Measurements from ENCODE around the gene OR51F2. TPM values are rescaled to one million over a fixed set of nuclear protein-coding genes. Genes with fewer than 3 reads are reported as not detected.
A peak's percentile ranks its signal among the peaks of the same experiment; 100 is the strongest.

The OR51F2 gene
- total and polyA plus RNA-seq, 8 donors = not detected

DNA sequence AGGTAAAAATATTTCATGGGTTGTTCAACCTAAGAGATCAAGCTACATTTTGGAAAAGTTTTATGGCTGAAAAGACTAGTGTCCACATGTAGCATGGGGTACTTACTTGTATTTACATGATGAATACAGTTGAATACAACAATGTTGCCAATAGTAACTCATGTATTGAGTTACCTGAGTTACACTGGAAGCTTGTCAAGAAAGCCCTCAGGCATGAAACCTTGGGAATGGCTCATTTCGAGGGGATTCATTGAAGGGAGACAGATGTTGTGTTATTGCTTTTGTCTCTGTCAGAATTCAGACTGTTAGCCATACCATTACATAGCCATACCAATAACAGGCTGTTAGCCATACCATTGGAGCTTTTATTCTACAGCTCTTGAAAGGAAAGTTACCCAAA lies 9.2 kb downstream of the OR51F2 start:
- Histone ChIP-seq H3K4me3 (no peak overlapping the region), H3K27me3 (no peaks in the 10 kb centered on the region), H3K4me1 (peaks cover 0 to 6% (median 0%) of the 10 kb centered on the region in 4 donors), H3K27ac (no peak overlapping the region), H3K9me3 (no peaks in the 10 kb centered on the region), H3K36me3 (no peaks in the 10 kb centered on the region)
- no peak for DNase-seq
- no peak for TF ChIP-seq EP300 (IDR thresholded peaks at IDR 0.05)
- TF ChIP-seq POLR2AphosphoS5 (IDR thresholded peaks at IDR 0.05) = no peak
- no peak for TF ChIP-seq POLR2A (IDR thresholded peaks at IDR 0.05)
- TF ChIP-seq, protein P1, sequence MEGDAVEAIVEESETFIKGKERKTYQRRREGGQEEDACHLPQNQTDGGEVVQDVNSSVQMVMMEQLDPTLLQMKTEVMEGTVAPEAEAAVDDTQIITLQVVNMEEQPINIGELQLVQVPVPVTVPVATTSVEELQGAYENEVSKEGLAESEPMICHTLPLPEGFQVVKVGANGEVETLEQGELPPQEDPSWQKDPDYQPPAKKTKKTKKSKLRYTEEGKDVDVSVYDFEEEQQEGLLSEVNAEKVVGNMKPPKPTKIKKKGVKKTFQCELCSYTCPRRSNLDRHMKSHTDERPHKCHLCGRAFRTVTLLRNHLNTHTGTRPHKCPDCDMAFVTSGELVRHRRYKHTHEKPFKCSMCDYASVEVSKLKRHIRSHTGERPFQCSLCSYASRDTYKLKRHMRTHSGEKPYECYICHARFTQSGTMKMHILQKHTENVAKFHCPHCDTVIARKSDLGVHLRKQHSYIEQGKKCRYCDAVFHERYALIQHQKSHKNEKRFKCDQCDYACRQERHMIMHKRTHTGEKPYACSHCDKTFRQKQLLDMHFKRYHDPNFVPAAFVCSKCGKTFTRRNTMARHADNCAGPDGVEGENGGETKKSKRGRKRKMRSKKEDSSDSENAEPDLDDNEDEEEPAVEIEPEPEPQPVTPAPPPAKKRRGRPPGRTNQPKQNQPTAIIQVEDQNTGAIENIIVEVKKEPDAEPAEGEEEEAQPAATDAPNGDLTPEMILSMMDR (IDR thresholded peaks at IDR 0.05) = no peak
- intact Hi-C loops (cut with DNase I; ENCODE audit: low total_unique reads) = no loop called here
- WGBS, 5 donors = 57 to 82% (median 73%) methylated on average over 1 of the region's 1 CpG

DNA sequence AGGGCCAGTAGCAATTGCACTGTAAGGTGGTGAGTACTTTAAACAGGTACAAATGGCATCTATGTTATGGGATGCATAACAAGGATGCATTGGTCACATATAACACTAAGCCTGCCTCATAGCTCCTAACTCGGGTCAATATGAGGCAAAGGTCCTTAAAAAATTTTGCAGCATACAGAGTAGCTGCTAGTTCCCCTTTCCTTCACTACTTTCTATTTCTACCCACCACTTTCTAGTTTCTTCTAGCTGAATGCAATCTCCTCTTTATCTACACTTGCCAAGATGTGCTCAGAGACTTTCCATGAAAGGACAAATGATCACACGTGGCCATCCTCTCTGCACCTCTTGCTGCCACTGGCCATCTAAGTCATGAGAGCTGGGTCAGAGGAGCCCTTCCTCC lies 9.8 kb downstream of the OR51F2 start:
- H3K4me1 ChIP-seq = peaks cover 0 to 5% (median 0%) of the 10 kb centered on the region in 4 donors
- TF ChIP-seq EP300 (IDR thresholded peaks at IDR 0.05) (no peak), POLR2A (IDR thresholded peaks at IDR 0.05) (no peak), POLR2AphosphoS5 (IDR thresholded peaks at IDR 0.05) (no peak)
- TF ChIP-seq, protein P1 (IDR thresholded peaks at IDR 0.05) = no peak
- WGBS, 5 donors = 60 to 74% (median 67%) methylated on average over 2 of the region's 2 CpGs
- no peak for DNase-seq
- H3K36me3 ChIP-seq = no peaks in the 10 kb centered on the region
- no peaks in the 10 kb centered on the region for H3K9me3 ChIP-seq
- H3K27me3 ChIP-seq = no peaks in the 10 kb centered on the region
- intact Hi-C loops (cut with DNase I; ENCODE audit: low total_unique reads) = no loop called here
- no peak overlapping the region for H3K4me3 ChIP-seq
- no peak overlapping the region for H3K27ac ChIP-seq

DNA sequence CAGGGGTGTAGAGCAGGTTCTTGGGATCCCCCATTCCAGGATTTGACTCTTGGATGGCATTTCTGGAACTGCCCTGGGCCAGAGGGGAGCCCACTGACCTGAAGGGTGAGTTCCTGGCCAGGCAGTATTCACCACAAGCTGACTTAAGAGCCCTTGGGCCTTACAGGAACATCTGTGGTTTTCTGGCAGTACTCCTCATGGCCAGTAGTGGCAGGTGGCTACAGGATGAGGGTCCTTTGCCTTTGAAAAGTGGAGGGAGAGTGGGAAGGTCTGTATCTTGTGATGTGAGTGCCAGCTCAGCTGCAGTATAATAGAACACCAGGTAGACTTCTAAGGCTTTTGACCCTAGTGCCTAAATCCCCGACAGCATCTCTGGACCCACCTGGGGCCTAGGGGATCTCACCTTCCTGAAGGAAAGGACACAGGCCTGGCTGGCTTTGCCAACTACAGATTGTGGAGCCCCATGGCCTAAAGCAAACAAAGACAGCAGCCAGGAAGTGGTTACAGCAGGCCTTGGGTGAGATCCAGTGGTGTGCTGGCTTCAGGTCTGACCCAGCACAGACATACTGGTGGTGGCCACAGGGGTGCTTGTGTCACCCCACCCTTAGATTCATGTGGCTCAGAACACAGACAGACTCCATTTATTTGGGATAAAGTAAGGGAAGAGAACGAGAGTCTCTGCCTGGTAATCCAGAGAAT lies 18.9 kb downstream of the OR51F2 start:
- Histone ChIP-seq H3K36me3 (no peaks in the 10 kb centered on the region), H3K27me3 (no peaks in the 10 kb centered on the region), H3K9me3 (no peaks in the 10 kb centered on the region), H3K4me3 (no peak overlapping the region), H3K4me1 (no peaks in the 10 kb centered on the region), H3K27ac (no peak overlapping the region)
- intact Hi-C loops (cut with DNase I; ENCODE audit: low total_unique reads) = no loop called here
- peak in 1 of 2 donors; percentile 44 for DNase-seq
- TF ChIP-seq POLR2AphosphoS5 (IDR thresholded peaks at IDR 0.05) = no peak
- TF ChIP-seq POLR2A (IDR thresholded peaks at IDR 0.05) = no peak
- TF ChIP-seq, protein P1 (IDR thresholded peaks at IDR 0.05) = no peak
- TF ChIP-seq EP300 (IDR thresholded peaks at IDR 0.05) = no peak
- 66 to 83% (median 79%) methylated on average over 2 of the region's 2 CpGs for WGBS, 5 donors

DNA sequence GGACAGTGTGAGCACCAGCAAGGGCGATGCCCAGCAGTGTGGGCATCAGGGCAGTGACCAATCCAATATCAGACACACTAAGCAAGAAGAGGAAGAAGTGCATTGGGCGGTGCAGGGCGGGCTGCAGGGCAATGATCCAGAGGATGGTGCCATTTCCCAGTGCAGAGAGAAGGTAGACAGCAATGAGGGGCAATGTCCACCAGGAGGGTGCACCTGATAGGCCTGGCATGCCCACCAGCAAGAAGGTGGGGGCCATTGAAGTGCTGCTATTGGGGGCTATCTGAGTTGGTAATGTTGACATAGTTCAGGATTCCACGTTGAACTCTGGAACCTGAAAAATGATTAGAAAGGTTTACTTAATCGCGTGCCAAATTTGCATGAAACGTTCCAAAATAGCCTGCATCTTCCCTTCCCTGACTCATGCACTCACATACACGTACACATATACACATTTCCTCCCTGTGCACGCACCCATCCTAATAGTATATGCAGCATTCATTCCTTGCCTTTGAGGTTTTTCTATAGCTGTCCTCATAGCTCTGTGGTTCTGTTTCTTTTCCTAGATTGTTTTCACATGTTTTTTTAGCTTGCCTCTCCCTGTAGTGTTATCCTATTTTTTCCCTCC lies 27.9 kb downstream of the OR51F2 start, which contains the start of gene OR51S1:
OR51S1 (minus strand) TSS at position 301 of the 625 bp plus-strand sequence; CDS start at position 301, 0 bp downstream.
- TF ChIP-seq, protein P1 (IDR thresholded peaks at IDR 0.05) = no peak
- TF ChIP-seq EP300 (IDR thresholded peaks at IDR 0.05) (no peak), POLR2AphosphoS5 (IDR thresholded peaks at IDR 0.05) (no peak), POLR2A (IDR thresholded peaks at IDR 0.05) (no peak)
- Histone ChIP-seq H3K27me3 (no peaks in the 10 kb centered on the region), H3K9me3 (no peaks in the 10 kb centered on the region), H3K4me3 (no peak within 1 kb of the TSS), H3K27ac (no peak within 1 kb of the TSS), H3K4me1 (peaks cover 0 to 10% (median 2%) of the 10 kb centered on the region in 4 donors), H3K36me3 (no peaks in the 10 kb centered on the region)
- DNase-seq = no peak
- intact Hi-C loops (cut with DNase I; ENCODE audit: low total_unique reads) = no loop called here
- WGBS, 5 donors = 43 to 60% (median 46%) methylated on average over 9 of the region's 9 CpGs
